GM19438 (cell line): ENCODE data around the gene FOLR3.
"Not testable (repeated sequence)": the region's sequence is repeated elsewhere in the genome, so short reads cannot be mapped to it uniquely, and the experiment has no call there.

ENCODE experiments used
- ATAC-seq: cut with Tn5 transposase; IDR thresholded peaks from one replicate; pipeline ENCODE4 v1.9.1; 2021; ENCODE audit warnings: low read depth; ENCODE audit not compliant: unreplicated experiment

The FOLR3 gene

DNA sequence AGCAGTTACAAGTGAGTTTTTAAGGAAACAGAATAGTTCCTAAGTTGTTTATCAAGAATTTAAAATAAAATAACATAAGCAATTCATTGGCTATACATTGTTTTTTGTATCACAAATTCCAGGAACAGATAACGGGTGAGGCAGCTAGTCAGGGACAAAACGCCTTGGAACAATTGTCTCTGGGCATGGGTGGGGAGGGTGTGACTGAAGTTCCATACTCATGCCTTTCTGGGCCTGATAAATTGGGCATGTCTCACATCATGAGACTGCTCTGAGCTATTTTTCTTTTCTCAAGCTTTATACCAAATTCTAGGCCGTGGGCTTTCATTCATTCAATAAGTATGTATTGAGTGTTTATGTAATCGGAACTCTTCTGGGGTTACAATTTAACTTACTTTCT, 21.6 kb downstream of the FOLR3 start:
- ATAC-seq, result no peak

DNA sequence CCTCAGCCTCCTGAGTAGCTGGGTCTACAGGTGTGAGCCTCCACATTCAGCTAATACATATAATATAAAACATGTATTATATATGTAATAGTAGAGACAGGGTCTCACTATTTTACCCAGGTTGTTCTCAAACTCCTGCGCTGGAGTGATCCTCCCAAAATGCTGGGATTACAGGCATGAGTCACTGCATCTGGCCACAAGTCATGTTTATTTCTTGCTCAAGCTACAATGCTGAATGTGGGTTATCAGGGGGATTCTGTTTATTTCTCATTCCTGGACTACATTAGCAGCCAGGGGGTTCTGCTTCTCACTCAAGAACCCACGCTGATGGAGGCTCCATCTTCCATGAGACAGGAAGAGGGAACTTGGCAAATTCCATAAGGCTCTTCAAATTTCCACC, 24.8 kb downstream of the FOLR3 start:
- no peak for ATAC-seq

DNA sequence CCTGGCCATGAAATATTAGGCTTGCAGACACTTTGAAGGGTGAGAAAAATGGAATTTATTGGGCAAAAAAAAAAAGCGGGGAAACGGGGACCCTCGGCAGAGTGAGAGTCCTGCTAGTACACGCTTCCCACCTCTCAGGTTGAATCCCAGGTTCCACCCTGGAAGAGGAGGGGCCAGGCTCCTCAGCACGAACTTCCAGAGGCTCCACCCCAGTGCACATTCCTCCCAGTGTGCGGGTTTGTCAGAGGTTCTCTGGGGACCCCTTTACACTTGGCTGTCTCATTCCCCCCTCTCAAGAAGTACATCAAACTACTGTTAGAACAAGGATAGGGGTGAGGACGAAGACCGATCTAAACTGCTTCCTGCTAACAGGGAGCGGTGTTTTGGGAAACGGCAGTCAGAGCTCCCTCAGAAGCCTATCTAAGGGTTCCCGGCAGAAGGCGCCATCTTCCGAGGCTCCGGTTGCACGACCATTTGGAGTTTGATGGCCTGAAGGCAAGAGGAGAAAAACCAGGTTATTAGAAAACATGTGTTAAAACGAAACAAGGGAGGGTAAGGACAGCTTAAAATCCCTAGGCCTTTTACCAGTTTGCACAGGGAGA, 27.5 kb downstream of the FOLR3 start:
- ATAC-seq, result no peak

DNA sequence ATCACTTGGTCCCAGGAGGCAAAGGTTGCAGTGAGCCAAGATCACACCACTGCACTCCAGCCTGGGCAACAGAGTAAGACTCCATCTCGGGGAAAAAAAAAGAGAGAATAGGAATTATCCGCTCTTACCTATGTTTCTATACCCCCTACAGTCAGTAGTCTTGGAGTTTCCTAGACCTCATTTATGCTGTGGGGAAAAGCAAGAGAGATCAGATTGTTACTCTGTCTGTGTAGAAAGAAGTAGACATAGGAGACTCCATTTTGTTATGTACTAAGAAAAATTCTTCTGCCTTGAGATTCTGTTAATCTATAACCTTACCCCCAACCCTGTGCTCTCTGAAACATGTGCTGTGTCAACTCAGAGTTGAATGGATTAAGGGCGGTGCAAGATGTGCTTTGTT, 28.7 kb downstream of the FOLR3 start:
- ATAC-seq, result not testable (repeated sequence)

DNA sequence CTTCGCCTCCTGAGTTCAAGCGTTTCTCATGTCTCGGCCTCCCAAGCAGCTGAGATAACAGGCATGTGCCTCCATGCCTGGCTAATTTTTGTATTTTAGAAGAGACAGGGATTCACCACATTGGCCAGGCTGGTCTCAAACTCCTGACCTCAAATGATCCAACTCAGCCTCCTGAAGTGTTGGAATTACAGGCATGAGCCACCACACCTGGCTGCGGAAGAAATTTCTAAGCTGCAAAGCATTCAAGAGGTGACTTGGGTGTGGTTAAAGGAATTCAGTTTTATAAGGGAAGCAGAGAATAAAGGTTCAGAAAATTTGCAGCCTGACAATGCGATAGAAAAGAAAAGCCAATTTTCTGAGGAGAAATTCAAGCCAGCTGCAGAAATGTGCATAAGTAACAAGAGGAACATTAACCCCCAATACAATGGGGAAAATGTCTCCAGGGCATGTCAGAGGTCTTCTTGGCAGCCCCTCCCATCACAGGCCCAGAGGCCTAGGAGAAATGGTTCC, 33.6 kb downstream of the FOLR3 start:
- ATAC-seq, result not testable (repeated sequence)

DNA sequence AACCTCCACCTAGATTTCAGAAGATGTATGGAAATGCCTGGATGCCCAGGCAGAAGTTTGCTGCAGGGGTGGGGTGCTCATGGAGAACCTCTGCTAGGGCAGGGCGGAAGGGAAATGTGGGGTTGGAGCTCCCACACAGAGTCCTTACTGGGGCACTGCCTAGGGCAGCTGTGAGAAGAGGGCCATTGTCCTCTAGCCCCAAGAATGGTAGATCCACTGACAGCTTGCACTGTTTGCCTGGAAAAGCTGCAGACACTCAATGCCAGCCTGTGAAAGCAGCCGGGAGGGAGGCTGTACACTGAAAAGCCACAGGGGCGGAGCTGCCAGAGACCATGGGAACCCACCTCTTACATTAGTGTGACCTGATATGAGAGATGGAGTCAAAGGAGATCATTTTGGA, 34.2 kb downstream of the FOLR3 start:
- ATAC-seq, result not testable (repeated sequence)

DNA sequence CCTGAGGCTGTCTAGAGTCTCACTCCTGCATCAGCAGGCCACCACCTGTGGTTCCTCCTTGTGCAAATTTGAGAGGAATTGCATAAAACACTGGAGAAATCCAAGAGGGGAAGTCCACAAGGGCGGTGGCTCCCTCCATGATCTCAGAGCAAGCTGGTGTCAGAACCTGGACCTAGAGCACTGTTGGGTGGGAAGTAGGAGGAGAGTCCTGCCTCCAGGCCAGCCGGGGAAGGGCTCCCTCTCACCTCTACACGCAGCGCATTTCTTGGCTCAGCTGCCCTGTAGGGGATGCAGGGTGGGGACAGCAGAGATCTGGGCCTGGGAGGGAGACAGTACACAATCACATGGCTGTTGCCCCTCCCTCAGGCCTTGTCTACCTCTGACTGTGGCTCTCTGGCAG, 36.5 kb downstream of the FOLR3 start:
- not testable (repeated sequence) for ATAC-seq

DNA sequence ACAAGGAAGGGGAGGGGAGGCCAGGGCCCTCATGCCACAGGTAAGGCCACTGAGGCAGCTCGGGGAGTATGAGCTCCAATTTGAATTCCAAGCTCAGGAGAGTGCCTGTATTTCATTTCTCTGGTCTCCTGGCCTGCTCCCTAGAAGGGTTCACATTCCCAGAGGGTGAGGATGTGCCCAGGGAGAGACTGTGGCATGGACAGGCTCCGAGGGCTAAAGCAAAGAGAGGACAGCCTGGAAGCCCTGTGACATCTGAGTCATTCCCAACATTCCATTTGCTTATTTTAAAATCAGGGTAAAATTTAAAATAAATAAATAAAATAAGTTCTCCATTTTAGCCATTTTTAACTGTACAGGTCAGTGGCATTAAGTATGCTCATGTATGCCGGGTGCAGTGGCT, 37.8 kb downstream of the FOLR3 start:
- ATAC-seq, result no peak

DNA sequence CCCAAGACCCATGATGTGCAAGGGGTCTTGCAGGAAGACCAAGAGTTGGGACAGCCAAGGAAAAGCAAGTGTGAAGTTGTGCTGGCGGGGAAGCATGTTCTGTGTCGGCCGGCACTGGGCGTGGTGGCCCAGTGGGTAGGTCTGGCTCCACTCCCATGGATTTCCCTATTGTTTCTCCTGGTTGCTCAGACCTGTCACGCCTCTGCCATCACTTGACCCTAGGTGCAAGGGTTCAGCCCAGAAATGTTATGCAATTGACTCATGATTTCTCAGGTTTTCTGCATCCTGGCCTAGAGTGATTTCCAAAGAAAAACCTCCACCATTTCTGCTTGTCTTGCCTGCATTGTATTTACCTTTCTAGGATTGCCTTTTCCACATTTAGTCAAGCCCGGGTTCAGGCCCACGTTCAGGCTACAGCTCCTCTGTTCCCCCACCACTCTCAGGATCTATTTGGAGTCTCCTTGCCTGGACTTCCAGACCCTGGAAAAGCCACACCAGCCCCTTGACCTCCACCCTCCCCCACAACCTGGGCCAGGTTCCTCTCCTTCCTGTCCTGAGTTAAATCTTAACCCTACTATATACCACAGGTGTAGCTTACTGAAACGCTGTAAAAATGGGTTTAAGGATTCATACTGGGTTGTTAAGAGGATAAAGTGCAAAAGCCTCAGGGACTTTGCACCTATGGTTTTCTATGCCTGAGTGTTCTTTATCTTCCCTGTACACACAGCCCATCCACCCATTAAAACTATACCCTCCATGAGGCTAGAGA, 39.0 kb downstream of the FOLR3 start:
- no peak for ATAC-seq

DNA sequence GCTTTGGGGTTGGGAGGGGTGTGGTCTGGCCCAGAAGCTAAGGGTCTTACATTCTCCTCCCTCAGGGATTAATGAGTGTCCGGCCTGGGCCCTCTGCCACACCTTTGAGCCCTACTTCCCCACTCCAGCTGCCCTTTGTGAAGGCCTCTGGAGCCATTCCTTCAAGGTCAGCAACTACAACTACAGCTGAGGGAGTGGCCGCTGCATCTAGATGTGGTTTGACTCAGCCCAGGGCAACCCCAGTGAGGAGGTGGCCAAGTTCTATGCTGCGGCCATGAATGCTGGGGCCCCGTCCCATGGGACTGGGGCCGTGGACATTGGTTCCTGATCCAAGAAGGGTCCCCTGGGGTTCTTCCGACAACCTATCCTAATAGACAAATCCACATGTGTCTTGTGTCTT, 42.1 kb downstream of the FOLR3 start:
- no peak for ATAC-seq

DNA sequence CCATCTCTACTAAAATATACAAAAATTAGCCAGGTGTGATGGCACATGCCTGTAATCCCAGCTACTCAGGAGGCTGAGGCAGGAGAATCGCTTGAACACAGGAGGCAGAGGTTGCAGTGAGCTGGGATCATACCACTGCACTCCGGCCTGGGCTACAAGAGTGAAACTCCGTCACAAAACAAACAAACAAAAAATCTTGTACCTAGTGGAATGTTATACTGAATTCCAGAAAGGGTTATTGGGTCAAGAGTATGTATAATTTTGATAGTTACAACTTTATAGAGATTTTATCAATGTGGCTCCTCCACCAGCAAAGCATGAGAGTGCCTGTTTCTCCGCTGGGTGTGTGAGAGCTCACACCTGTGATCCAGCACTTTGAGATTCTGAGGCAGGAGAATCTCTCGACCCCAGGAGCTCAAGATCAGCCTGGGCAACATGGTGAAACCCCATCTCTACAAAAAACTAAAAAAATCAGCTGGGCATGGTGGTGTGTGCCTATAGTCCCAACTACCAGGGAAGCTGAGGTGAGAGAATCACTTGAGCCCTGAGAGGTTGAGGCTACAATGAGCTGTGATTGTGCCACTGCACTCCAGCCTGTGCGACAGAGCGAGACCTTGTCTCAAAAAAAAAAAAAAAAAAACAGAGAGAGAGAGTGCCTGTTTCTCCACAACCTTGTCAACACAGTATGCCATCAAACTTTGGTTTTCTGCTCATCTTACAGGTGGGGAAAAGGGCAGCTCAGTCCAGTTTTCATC, 43.7 kb downstream of the FOLR3 start:
- ATAC-seq, result no peak

DNA sequence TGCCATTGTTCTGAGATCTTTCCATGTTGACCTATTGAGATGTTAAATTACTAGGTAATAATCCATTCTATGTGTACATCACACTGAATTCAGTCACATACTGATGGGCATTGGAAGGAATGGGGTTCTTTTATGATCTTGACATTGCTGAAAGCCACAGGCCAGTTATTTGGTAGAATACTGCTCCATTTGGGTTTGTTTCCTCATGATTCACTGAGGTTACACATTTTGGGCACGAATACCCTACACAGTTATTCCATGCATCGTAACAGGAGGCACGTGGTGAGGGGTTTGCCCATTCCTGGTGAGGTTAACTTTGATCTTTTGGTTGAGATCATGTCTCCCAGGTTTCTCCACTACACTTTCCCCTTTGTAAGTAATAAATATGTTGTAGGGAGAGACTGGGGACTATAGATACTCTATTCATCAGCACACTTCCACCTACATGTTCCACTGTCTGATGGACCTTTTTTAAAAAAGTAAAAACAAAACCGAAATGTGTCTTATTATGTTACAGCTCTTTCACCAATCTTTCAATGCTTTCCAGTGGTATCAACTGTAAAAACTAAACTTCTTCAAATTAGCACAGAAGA, 44.4 kb downstream of the FOLR3 start:
- ATAC-seq, result no peak

DNA sequence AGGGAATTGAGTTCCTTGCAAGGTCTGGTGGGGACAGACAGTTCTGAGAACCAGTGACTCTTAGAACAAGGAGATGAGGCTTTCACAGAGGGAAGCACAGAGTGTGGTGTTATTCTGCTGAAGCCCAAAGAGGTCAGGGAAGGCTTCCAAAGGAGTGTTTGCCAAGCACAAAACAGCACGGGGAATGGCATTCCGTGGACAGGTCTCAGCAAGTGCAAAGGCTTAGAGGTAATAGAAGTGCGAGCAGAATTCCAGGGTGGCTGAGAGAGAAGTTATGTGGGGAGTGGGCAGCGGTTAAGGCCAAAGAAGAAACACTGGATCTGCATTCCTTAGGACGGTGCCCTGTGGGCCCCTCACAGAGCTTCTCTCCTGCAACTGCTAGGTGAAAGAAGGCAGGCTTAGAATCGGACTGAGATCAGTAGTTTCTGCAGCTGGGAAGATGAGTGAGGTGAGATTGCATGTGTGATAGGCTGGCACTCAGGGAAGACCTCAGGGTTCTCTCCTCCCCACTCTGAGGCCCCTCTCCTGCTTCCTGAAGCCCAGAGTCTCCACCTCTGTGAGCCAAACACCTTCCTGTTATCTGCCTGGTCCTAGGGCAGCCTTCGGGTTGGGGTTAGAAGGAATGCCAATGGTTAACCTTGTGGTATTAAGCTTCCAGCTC, 45.5 kb downstream of the FOLR3 start:
- not testable (repeated sequence) for ATAC-seq

DNA sequence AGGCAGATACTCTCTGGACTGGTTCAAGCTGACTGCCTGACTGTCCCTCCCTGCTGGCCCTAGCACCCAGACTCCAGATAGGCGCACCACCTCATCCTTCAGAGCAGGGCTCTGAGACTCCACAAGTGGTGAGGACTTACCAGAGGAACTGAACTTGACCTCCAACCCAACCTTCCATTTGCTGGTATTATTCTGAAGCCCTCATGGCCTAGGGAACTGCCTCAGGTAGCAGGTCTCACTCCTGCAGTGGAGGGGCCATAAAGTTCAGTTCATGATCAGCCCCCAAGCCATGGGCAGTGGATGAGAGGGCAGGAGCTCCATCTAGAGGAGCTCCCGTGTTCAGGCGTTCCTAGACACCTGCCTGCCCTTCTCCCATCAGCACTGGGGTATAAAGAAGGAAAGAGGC, 46.0 kb downstream of the FOLR3 start:
- ATAC-seq, result not testable (repeated sequence)

DNA sequence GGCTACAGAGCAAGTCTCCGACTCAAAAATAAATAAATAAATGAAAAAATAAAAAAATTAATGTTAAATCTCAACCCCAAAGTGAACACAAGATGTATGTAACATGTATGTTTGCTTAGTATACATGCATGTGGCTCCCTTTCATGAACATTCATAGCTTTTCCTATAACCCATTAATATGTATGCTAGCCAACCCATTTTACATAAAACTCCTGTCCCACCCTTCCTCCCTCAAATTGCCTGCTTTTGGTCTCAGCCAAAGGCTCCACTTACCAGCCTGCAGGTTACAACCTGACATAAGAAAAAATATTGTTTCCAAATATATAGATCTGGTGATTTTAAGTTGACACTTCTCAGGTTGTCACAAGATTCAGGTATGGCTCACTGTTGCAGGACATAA, 52.7 kb downstream of the FOLR3 start:
- no peak for ATAC-seq
